SK-N-MC (cell line): Measurements from ENCODE around the gene KCNK17.

ENCODE experiments used
- EZH2 ChIP-seq: fragments of 200-600 bp; sonication (generic); IDR thresholded peaks from one replicate; pipeline ENCODE4 v1.6.1; 2017; ENCODE audit warnings: antibody characterized with exemption
- POLR2AphosphoS5 ChIP-seq: IDR thresholded peaks from 2 replicates; pipeline ENCODE4 v1.6.1; 2012; ENCODE audit warnings: mild to moderate bottlenecking, low read depth, low read length, borderline replicate concordance

GRCh38 chr6:39362487-39362865 is 48.3 kb upstream of the KCNK17 start:
- TF ChIP-seq POLR2AphosphoS5: no peak
- TF ChIP-seq EZH2: no peak
